ENCODE data around the gene ARAP2.

The ARAP2 gene

DNA sequence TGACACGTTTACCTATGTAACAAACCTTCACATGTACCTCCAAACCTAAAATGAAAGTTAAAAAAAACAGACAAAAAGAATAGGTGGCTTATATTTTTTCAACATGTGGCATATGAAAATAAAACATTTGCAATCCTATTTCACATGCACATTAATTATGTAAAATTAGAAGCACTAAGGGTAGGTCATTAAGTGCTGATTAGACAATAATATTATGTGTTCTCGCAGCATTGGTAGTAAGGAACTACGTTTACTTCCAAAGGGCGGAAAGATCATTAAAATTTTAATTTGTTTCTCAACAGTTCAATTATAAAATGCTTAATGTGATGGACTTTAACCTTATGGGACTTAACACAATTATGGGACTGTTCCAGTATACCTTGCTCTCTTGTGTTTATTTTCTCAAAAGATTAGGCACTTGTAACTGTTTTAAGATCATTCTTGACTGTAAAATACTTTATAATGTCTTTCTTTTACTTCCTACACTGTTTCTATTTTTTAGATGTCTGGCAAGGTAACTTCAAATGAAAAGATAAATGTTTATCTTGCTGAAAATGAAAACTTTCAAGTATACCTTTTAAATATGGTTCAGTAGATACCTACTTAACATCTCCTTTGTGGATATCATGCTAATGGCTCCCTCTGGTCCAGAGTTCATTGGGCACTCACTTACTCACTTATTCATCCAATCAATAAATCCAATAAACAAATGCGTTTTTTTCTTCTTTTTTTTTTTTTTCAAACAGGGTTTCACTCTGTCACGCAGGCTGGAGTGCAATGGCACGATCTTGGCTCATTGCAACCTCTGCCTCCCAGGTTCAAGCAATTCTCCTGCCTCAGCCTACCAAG lies 202.0 kb downstream of the ARAP2 start:
- DNase-seq (ENCODE audit: low read depth in 2 of 2), result no peak

DNA sequence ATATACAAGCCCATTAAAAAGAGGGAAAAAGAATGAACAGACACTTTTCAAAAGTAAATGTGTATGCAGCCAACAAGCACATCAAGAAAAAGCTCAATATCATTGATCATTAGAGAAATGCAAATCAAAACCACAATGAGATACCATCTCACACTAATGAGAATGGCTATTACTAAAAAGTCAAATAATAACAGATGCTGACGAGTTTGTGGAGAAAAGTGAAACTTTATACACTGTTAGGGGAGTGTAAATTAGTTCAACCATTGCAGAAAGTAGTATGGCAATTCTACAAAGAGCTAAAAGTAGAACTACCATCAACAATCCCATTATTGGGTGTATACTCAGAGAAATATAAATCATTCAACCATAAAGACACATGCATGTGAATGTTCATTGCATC lies 203.0 kb downstream of the ARAP2 start:
- DNase-seq (ENCODE audit: low read depth in 2 of 2), result no peak

DNA sequence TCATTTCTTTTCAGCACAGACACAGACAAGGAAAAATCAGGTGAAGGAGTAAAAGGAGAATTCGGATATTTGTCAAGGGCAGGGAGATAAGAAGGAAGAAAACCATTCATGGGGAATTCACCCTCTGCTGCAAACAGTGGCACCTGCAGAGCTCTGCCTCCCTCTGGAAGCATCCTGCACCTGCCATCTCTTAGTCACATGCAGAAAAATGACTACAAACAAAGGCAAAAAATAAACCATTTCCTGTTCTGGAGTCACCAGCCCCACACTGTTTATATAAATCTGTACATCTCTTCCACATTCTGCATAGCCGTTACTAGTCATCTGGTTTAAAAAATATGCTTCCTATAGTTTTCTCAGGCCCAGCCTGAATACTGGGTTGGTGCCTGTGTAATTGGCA lies 205.3 kb downstream of the ARAP2 start:
- DNase-seq (ENCODE audit: low read depth in 2 of 2), result no peak

- no peak for DNase-seq (ENCODE audit: low read depth in 2 of 2)
Measured at GRCh38 chr4:36038491-36038890, 205.8 kb downstream of the ARAP2 start.

GRCh38 chr4:36037127-36037526 lies 207.2 kb downstream of the ARAP2 start:
- DNase-seq (ENCODE audit: low read depth in 2 of 2), result no peak

GRCh38 chr4:36029951-36030350 lies 214.4 kb downstream of the ARAP2 start:
- no peak for DNase-seq (ENCODE audit: low read depth in 2 of 2)

DNA sequence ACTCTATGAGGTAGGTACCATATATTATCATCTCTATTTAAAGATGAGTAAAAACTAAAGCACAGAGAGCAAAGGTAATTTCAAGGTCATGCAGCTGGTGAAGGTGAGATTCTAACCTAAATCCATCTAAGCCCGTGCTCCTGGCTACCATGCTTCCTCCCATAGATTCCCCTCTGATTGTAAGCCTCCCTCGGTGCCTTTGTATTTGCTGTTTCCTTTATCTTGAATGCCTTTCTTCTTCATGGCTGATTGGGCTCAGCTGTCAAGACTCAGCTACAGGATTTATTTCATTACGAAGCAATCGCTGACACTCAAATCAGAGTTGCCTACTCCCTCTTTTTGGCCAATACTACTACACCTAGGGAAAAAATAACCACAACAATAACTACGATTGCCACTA lies 217.1 kb downstream of the ARAP2 start:
- no peak for DNase-seq (ENCODE audit: low read depth in 2 of 2)

DNA sequence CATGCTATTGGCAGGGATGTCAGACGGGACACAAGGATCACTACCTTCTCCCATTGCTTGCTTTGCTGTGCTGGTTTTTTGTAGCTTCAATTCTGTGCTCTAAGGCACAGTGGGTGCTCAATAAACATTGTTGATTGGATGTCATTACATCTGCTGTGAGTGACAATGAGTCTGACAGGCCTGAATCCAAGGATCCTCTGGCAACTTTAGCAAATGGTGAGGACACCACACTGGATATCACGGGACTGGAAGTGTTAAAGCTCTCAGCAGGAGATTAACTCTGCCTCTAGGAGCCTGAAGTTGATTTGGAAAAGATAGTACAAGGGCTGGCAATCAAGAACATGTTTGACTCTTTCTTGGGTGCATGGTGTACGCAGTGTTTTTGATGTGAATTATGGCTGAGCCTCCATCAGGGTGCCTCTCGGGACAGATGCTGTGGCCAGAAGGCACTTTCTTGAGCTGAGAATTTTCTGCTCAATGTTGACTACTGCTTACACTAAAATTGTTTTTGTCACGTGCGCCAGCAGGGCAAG lies 217.9 kb downstream of the ARAP2 start:
- no peak for DNase-seq (ENCODE audit: low read depth in 2 of 2)

DNA sequence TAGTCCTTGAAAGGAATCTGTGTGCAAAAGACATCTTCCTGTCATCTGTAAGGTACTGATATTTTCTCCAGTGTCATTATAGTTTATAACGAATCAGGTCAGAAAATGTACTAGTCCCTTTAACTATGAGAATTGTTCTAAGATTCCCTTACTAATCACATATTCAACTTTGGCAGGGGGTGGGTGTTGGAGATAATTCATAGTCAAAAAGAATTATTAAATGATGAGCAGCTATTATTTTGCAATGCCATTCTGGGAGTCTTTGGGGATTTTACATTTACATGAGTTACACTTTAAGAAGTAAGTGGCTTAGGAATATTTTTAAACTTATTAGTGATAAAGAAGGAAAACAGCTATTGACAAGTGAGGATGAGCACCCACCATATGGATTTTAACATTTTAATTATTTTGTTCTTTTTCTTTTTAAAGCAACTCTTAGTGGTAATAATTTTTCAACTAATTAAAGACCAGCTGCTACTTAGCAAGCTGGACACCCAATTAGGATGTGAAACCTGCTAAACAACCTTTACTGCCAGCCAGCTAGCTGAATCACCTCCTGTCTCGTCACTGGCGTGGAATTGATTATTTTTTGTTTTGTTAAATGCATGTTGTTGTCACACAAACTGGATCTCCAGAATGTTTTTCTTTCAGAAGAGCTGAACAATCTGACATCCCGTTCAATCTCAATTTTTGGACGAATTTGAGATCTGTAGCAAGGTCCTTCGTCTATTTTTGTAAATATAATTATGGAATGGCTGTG lies 219.2 kb downstream of the ARAP2 start:
- DNase-seq (ENCODE audit: low read depth in 2 of 2), result no peak

DNA sequence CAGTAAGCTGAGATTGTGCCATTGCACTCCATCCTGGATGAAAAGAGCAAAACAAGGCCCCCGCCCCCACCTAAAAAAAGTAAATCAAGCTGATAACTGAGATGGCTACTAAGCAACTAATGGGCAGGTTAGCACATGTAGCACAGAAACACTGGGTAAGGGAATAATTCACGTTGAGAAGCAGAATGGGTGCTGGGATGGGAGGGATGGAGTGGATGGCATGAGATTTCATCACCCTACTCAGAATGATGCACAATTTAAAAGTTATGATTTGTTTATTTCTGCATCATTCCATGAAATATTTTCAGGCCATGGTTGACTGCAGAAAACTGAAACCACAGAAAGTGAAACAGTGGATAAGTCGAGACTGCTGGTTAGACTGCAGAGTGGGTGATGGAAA lies 224.0 kb downstream of the ARAP2 start:
- DNase-seq (ENCODE audit: low read depth in 2 of 2), result no peak
